K562 (cell line): ENCODE data around the gene ASB6. TPM values are rescaled to one million over a fixed set of nuclear protein-coding genes. Genes with fewer than 3 reads are reported as not detected.

Experiments
- ARID3A ChIP-seq: IDR thresholded peaks from 2 replicates; pipeline ENCODE4 v1.6.1; 2012; ENCODE audit warnings: low read depth, low read length, improper control_type of control experiment, borderline replicate concordance
- CXXC5 ChIP-seq: fragments of 250-450 bp; sonication (Bioruptor Pico); IDR thresholded peaks from 2 replicates; pipeline ENCODE4 v1.8.0; 2022; ENCODE audit warnings: inconsistent platforms, mild to moderate bottlenecking, moderate library complexity
- HOMEZ ChIP-seq: fragments of 250-450 bp; sonication (Bioruptor Pico); IDR thresholded peaks from 2 replicates; pipeline ENCODE4 v1.4.0; 2020; ENCODE audit warnings: mild to moderate bottlenecking, moderate library complexity
- MYBL2 ChIP-seq, 2 experiments: fragments of 450-650 bp in 1 of 2; sonication (generic) in 1 of 2; formaldehyde crosslinking in 1 of 2; IDR thresholded peaks; 2 replicates each; pipeline versions ENCODE4 v1.6.1 to v1.8.1; 2017 to 2022; ENCODE audit warnings: borderline replicate concordance in 1 of 2, inconsistent platforms in 1 of 2, low read depth in 1 of 2, mild to moderate bottlenecking in 1 of 2, missing genetic modification reagents in 1 of 2, moderate library complexity in 1 of 2
- NFATC3 ChIP-seq: fragments of 450-650 bp; IDR thresholded peaks from 2 replicates; pipeline ENCODE4 v1.6.1; 2017; ENCODE audit warnings: mild to moderate bottlenecking
- NFRKB ChIP-seq: fragments of 450-650 bp; IDR thresholded peaks from 2 replicates; pipeline ENCODE4 v1.6.1; 2016; ENCODE audit warnings: low read depth
- PTBP1 ChIP-seq: fragments of 200-400 bp; formaldehyde crosslinking; IDR thresholded peaks from 2 replicates; pipeline ENCODE4 v1.6.1; 2017; ENCODE audit warnings: low read depth, low read length
- RREB1 ChIP-seq: fragments of 250-450 bp; sonication (Bioruptor Pico); IDR thresholded peaks from 2 replicates; pipeline ENCODE4 v1.4.0; 2020
- SUPT5H ChIP-seq: fragments of 450-650 bp; IDR thresholded peaks from 2 replicates; pipeline ENCODE4 v1.6.1; 2016
- ZNF436 ChIP-seq: fragments of 250-450, 450-650 bp; sonication (Bioruptor Pico); formaldehyde crosslinking; IDR thresholded peaks from 2 replicates; pipeline ENCODE4 v1.7.0; 2020; ENCODE audit warnings: mild to moderate bottlenecking
- polyA plus RNA-seq, 8 experiments: library from polyadenylated mRNA; depleted of rRNA in 4 of 8; stranded (reverse) in 5 of 8; unstranded in 3 of 8; fragments of >200 nt; fragmentation: Nextera tagmentation in 2 of 8; fragmentation: Illumina TruSeq in 1 of 8; extraction: Ambion mirVana in 2 of 8; extraction: Trizol in 1 of 8; gene quantifications; 2 replicates each; pipeline versions ENCODE4 v1.2.1 to v1.2.3, GENCODE V29; 2011 to 2014; ENCODE audit warnings: inconsistent platforms in 1 of 8, missing spikeins in 1 of 8
- total RNA-seq, 7 experiments: library from RNA; depleted of rRNA in 6 of 7; stranded (reverse); fragments of >200 nt in 6 of 7; fragmentation: Illumina TruSeq in 2 of 7; extraction: Trizol in 2 of 7; gene quantifications; 2 replicates each; pipeline versions ENCODE4 v1.2.1 to v1.2.3, GENCODE V29; 2011 to 2021; ENCODE audit warnings: low replicate concordance in 1 of 7

Gene ASB6
- total and polyA plus RNA-seq, 9 of the 15 experiments (the other 6 are each of a cell fraction or from before 2014, with no cell fraction given): 0.92 to 17.8 (median 11.3) TPM

GRCh38 chr9:129602598-129603415 lies 39.1 kb downstream of the ASB6 start (continued):
- TF ChIP-seq RREB1 (CRISPR knock-in tag) (no peak), MYBL2 (IDR thresholded peaks at IDR 0.05; ENCODE audit: low read depth) (no peak), MYBL2 (CRISPR knock-in tag; IDR thresholded peaks at IDR 0.05; ENCODE audit: borderline replicate concordance) (no peak), CXXC5 (CRISPR knock-in tag) (no peak), HOMEZ (CRISPR knock-in tag) (no peak), NFATC3 (no peak), ARID3A (no peak), SUPT5H (no peak), NFRKB (no peak), ZNF436 (CRISPR knock-in tag) (no peak), PTBP1 (0 out of 2 replicates have a peak, but pooled peaks have one; percentile 59)
